ENCODE results near the gene NSMCE1. TPM values are rescaled to one million over a fixed set of nuclear protein-coding genes. Genes with fewer than 3 reads are reported as not detected.
"Not testable (repeated sequence)": the region's sequence is repeated elsewhere in the genome, so short reads cannot be mapped to it uniquely, and the experiment has no call there.

Gene NSMCE1
- total RNA-seq, 2 donors from 2014 or later: 37.6 to 58.2 TPM

DNA sequence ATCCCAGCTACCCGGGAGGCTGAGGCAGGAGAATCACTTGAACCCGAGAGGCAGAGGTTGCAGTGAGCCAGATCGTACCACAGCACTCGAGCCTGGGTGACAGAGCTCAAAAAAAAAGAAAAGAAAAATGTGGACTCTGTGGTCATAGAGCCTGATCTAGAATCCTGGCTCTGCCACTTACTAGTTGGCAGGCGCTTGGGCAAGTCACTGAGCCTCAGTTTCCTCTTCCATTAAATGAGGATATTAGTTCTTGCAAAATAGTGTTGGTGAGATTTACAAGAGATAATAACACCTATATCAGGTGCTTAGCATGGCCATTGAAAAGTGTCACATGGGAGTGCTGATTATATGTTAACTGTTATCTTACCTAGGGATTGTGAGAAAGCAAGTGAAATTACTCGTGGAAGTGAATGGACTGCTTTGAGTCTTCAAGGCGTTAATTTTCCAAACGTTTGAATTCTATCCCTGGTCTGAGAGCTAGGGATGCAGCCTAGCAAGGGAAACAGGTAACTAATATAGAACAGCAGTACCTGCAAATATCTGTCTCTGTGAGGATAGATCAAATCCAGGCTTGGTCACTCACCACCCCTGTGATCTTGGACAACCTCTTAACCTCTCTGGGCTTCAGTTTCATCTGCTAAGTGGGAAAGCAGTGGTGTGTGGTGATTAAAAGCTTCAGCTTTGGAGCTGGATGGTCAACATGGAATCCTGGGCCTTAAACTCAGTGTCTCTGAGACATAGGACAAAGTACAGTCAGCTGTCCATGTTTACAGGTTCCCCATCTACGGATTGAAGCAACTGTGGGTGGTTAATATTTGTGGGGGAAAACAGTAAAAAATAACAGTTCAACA lies 953 bp upstream of the NSMCE1 start:
- intact Hi-C loops (cut with DNase I): loop anchor here (10.0 kb wide), 1 partner anchor 45 kb away; the partner anchor contains the start of gene IL4R
- Histone ChIP-seq H3K27ac (no peak overlapping the region), H3K27me3 (no peaks in the 10 kb centered on the region), H3K36me3 (no peaks in the 10 kb centered on the region), H3K9me3 (no peaks in the 10 kb centered on the region), H3K9ac (ENCODE audit: low read depth in 2 of 2, low read length in 2 of 2) (peak overlapping the region; percentile 78 to 79), H3K4me1 (peaks cover 2% of the 10 kb centered on the region), H3K4me3 (peak overlapping the region; percentile 80)
- DNase-seq: no peak
- TF ChIP-seq, protein P1, sequence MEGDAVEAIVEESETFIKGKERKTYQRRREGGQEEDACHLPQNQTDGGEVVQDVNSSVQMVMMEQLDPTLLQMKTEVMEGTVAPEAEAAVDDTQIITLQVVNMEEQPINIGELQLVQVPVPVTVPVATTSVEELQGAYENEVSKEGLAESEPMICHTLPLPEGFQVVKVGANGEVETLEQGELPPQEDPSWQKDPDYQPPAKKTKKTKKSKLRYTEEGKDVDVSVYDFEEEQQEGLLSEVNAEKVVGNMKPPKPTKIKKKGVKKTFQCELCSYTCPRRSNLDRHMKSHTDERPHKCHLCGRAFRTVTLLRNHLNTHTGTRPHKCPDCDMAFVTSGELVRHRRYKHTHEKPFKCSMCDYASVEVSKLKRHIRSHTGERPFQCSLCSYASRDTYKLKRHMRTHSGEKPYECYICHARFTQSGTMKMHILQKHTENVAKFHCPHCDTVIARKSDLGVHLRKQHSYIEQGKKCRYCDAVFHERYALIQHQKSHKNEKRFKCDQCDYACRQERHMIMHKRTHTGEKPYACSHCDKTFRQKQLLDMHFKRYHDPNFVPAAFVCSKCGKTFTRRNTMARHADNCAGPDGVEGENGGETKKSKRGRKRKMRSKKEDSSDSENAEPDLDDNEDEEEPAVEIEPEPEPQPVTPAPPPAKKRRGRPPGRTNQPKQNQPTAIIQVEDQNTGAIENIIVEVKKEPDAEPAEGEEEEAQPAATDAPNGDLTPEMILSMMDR (IDR thresholded peaks at IDR 0.05): no peak

DNA sequence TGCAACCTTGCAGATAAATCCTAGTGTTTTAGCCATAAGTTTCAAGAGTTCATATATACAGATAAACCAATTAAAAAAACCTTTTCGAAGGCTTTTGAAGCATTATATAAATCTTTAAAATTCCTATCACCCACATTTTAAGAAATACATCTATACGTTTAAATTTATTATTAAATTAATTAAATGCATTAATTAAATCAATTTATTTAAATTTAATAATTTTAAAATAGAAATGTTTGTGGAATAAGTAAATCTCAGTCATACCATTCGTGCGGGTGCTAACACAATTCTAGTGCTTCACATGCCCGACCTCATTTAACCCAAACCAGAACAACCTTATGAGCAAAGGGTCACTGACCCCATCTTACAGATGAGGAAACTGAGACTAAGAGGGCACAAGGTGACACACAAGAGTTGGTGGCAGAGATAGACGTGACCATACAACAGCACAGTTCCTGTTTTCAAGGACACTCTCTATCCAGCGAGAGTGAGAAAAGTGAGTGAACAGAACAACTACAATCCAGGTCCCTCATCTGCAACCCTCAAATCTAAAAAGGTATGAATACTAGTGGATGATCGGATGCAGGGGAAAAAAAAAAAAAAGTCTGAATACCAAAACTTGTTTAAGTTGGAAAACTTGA lies 1.4 kb downstream of the NSMCE1 start:
- TF ChIP-seq, protein P1 (IDR thresholded peaks at IDR 0.05): no peak
- H3K27me3 ChIP-seq: no peaks in the 10 kb centered on the region
- no peaks in the 10 kb centered on the region for H3K9me3 ChIP-seq
- H3K4me3 ChIP-seq: no peak overlapping the region
- H3K36me3 ChIP-seq: no peaks in the 10 kb centered on the region
- H3K9ac ChIP-seq (ENCODE audit: low read depth in 2 of 2, low read length in 2 of 2): no peak overlapping the region
- no peaks in the 10 kb centered on the region for H3K4me1 ChIP-seq
- intact Hi-C loops (cut with DNase I): loop anchor here (10.0 kb wide), 1 partner anchor 48 kb away; the partner anchor contains the start of gene IL4R
- DNase-seq: no peak
- no peak overlapping the region for H3K27ac ChIP-seq

DNA sequence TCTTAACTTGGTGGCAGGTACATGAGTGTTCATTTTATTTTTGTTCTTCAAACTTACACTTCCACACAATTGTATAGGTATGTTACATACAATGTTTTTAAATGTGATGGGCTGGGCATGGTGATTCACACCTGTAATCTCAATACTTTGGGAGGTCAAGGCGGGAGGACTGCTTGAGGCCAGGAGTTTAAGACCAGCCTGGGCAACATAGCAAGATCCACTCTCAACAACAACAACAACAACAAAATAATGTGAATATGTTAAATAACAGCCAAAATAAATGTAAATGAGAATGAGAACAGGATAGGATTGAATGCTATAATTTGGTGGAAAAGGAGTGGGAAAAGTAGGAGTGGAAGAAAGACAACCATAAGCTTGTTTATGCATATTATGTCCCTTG lies 2.6 kb downstream of the NSMCE1 start:
- intact Hi-C loops (cut with DNase I): loop anchor here (10.0 kb wide), 1 partner anchor 49 kb away; the partner anchor contains the start of gene IL4R

DNA sequence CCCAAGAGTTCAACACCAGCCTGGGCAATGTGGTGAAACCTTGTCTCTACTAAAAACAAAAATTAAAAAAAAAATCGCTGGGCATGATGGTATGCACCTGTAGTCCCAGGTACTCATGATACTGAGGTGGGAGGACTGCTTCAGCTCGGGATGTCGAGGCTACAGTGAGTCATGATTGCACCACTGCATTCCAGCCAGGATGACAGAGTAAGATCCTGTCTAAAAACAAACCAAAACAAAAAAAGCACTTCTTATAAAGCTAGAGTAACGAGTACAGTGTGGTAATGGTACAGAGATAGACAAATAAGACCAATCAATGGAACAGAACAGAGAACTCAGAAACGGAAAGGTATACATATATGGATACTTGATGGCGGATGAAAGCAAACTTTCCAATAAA lies 4.4 kb downstream of the NSMCE1 start:
- no peak overlapping the region for H3K27ac ChIP-seq
- H3K4me3 ChIP-seq: no peak overlapping the region
- TF ChIP-seq, protein P1 (IDR thresholded peaks at IDR 0.05): no peak
- no peak overlapping the region for H3K9ac ChIP-seq (ENCODE audit: low read depth in 2 of 2, low read length in 2 of 2)
- H3K4me1 ChIP-seq: no peaks in the 10 kb centered on the region
- no peaks in the 10 kb centered on the region for H3K27me3 ChIP-seq
- no peaks in the 10 kb centered on the region for H3K36me3 ChIP-seq
- intact Hi-C loops (cut with DNase I): loop anchor here (10.0 kb wide), 1 partner anchor 51 kb away; the partner anchor contains the start of gene IL4R
- no peak for DNase-seq
- H3K9me3 ChIP-seq: no peaks in the 10 kb centered on the region

More for the DNA sequence above, 2.6 kb downstream of the NSMCE1 start:
- no peaks in the 10 kb centered on the region for H3K9me3 ChIP-seq
- no peak overlapping the region for H3K9ac ChIP-seq (ENCODE audit: low read depth in 2 of 2, low read length in 2 of 2)
- H3K4me1 ChIP-seq: no peaks in the 10 kb centered on the region
- TF ChIP-seq, protein P1 (IDR thresholded peaks at IDR 0.05): no peak
- no peak overlapping the region for H3K4me3 ChIP-seq
- H3K27ac ChIP-seq: no peak overlapping the region
- H3K27me3 ChIP-seq: no peaks in the 10 kb centered on the region
- no peaks in the 10 kb centered on the region for H3K36me3 ChIP-seq
- no peak for DNase-seq

DNA sequence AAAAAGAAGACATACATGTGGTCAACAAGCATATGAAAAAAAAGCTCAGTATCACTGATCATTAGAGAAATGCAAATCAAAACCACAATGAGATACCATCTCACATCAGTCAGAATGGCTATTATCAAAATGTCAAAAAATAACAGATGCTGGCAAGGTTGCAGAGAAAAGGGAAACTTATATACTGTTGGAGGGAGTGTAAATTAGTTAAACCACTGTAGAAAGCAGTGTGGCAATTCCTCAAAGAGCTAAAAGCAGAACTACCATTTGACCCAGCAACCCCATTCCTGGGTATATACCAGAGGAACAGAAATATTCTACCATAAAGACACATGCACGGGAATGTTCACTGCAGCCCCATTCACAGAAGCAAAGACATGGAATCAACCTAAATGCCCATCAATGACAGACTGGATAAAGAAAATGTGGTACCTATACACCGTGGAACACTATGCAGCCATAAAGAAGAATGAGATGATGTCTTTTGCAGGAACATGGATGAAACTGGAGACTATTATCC lies 5.6 kb downstream of the NSMCE1 start:
- not testable (repeated sequence) for H3K9ac ChIP-seq (ENCODE audit: low read depth in 2 of 2, low read length in 2 of 2); H3K36me3 ChIP-seq; H3K27ac ChIP-seq; H3K4me1 ChIP-seq; DNase-seq; H3K4me3 ChIP-seq; H3K9me3 ChIP-seq; H3K27me3 ChIP-seq
- intact Hi-C loops (cut with DNase I): loop anchor here (10.0 kb wide), 1 partner anchor 52 kb away; the partner anchor contains the start of gene IL4R
